Measurements from ENCODE around the gene ITCH. TPM values are rescaled to one million over a fixed set of nuclear protein-coding genes. Genes with fewer than 3 reads are reported as not detected.

Gene ITCH
- total and polyA plus RNA-seq, 2 donors (not counting 3 experiments of a cell fraction or from before 2014, with no cell fraction given) = 6.4 to 57.4 TPM

GRCh38 chr20:34389954-34390555, 27.0 kb downstream of the ITCH start:
- FAIRE-seq (no peak), DNase-seq (ENCODE audit: low read depth, low spot score) (no peak)
- no peak overlapping the region for H3K4me3 ChIP-seq (replicated peaks in 1 of 3; ENCODE audit: insufficient read depth in 1 of 3, low read depth in 1 of 3, low read length in 3 of 3)
- H3K4me1 ChIP-seq (ENCODE audit: control insufficient read depth, extremely low read depth, insufficient read depth, low read length) = peaks cover 31% of the 10 kb centered on the region
- no peak overlapping the region for H3K27ac ChIP-seq (ENCODE audit: insufficient read depth, low read depth, low read length)
- H4K20me1 ChIP-seq (replicated peaks; ENCODE audit: control insufficient read depth, extremely low read depth, insufficient read depth, low read length) = peaks cover 5% of the 10 kb centered on the region
- TF ChIP-seq EZH2 (IDR thresholded peaks at IDR 0.05; ENCODE audit: borderline replicate concordance, low read depth, low read length, severe bottlenecking) = no peak
- TF ChIP-seq, protein P1, sequence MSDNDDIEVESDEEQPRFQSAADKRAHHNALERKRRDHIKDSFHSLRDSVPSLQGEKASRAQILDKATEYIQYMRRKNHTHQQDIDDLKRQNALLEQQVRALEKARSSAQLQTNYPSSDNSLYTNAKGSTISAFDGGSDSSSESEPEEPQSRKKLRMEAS (IDR thresholded peaks at IDR 0.05; ENCODE audit: insufficient read depth, insufficient read length) = no peak
- no peak for TF ChIP-seq GATA2 (IDR thresholded peaks at IDR 0.05; ENCODE audit: insufficient read depth, insufficient read length, low read depth, low read length)
- TF ChIP-seq POLR2A (IDR thresholded peaks at IDR 0.05; ENCODE audit: low read depth, low read length) = no peak
- no peak for TF ChIP-seq CTCF (IDR thresholded peaks at IDR 0.05; ENCODE audit: extremely low read depth in 1 of 2, insufficient read depth in 1 of 2, low read depth in 1 of 2, low read length in 2 of 2)
- no peak for TF ChIP-seq FOS (IDR thresholded peaks at IDR 0.05; ENCODE audit: borderline replicate concordance, insufficient read depth, low read length)
- TF ChIP-seq MYC (IDR thresholded peaks at IDR 0.05; ENCODE audit: low read depth, low read length) = no peak
- intact Hi-C loops (cut with micrococcal nuclease) = loop anchor here (2.0 kb wide), 1 partner anchor 15 kb away; no protein-coding TSS in a partner anchor
- no peaks in the 10 kb centered on the region for H3K27me3 ChIP-seq (ENCODE audit: control insufficient read depth in 2 of 2, insufficient read depth in 2 of 2, low read length in 2 of 2)
- H3K9ac ChIP-seq (replicated peaks; ENCODE audit: extremely low read depth, insufficient read depth, low read length) = no peak overlapping the region
- H3K4me2 ChIP-seq (ENCODE audit: insufficient read depth, low read length) = no peak overlapping the region
- CTCF ChIA-PET = interaction anchor here (0.6 to 1.9 kb wide), 4 partner anchors 76 to 1593 kb away, joined by 3 to 10 read pairs (median 4); no protein-coding TSS in a partner anchor
- POLR2A ChIA-PET = no interaction called here
- H3K9me1 ChIP-seq (replicated peaks; ENCODE audit: control insufficient read depth, extremely low read depth, insufficient read depth, low read length) = no peaks in the 10 kb centered on the region
- peaks cover 4 to 5% of the 10 kb centered on the region in 2 experiments for H3K36me3 ChIP-seq (ENCODE audit: control insufficient read depth in 2 of 2, extremely low read depth in 1 of 2, insufficient read depth in 2 of 2, low read length in 2 of 2)
- dilution Hi-C loops (cut with MboI; ENCODE audit: extremely low pct_ligation_motif_present, low sequenced_read_pairs) = no loop called here
- no TSS peak for BruUV-seq (replicated peaks)
- no peaks in the 10 kb centered on the region for H3K9me3 ChIP-seq (replicated peaks; ENCODE audit: control insufficient read depth, insufficient read depth, low read length)
- no peak overlapping the region for H2AFZ ChIP-seq (ENCODE audit: low read depth, low read length)
- H3K79me2 ChIP-seq (ENCODE audit: control insufficient read depth, insufficient read depth, low read length) = peaks cover 82% of the 10 kb centered on the region

Measured in endothelial cell of umbilical vein (primary cell).